Kidney glomerular epithelial cell (primary cell): ENCODE results near the gene PHIP.

ENCODE experiments used
- DNase-seq: peaks from one replicate; lab custom pipeline; 2025; lab: John Stamatoyannopoulos, UW

Gene PHIP

GRCh38 chr6:79070206-79070825, 7.7 kb downstream of the PHIP start:
- DNase-seq, result no peak

- no peak for DNase-seq
Observed at GRCh38 chr6:79066828-79067227, 11.2 kb downstream of the PHIP start.

DNA sequence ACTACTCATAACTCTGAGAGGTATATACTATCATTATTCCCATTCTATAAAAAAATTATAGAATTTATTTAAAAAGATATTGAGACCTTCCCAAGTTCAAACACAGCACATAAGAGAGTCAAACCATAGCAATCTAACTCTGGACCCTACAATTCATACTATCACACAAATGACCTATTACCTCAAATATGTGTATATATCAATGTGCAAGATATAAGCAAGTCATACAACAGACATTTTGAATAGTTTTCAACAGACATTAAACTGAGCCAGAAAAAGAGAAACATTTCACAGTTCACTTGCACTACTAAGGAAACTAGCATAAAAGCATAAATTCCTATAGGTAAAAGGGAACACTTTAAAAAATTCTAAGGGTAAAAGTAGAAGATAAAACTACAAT, 11.7 kb downstream of the PHIP start:
- DNase-seq, result no peak

DNA sequence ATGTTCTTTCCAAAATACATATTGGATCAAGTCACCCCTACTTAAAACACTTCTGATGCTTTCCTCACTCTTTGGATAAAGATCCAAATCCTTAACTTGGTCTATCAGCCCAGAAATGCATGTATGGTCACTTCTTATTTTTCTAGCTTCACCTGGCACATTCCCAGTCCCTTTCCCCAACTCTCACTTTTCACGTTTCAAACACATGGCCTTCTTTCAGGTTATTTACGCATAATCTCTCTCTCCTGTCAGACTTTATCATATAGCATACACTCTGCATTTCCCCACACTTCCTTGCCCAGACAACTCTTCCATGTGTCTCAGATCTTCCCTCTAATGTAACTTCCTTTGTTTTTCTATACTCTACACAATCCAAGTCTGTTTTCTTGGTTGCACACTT, 12.8 kb downstream of the PHIP start:
- no peak for DNase-seq

DNA sequence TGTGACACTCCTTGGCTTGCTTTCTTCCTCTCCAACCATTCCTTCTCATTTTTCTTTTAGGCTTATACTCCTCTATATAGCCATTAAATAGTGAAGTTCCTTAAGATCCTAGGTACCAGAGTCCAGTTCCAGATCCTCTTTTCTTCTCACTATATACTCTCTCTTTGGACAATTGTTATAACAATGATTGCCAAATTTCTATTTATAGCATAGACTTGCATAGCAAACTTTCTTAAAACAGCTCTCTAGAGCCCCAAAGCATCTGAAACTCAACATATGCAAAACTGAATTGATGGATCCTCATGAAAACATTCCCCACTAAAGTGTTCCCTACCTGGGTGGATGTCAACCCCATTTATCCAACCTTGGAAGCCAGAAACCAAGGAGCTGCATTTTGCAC, 13.4 kb downstream of the PHIP start:
- DNase-seq, result no peak

- DNase-seq, result no peak
Observed at GRCh38 chr6:79062708-79063107, 15.3 kb downstream of the PHIP start.

- no peak for DNase-seq
Observed at GRCh38 chr6:79057746-79058145, 20.3 kb downstream of the PHIP start.

GRCh38 chr6:79056226-79056625, 21.8 kb downstream of the PHIP start:
- no peak for DNase-seq

DNA sequence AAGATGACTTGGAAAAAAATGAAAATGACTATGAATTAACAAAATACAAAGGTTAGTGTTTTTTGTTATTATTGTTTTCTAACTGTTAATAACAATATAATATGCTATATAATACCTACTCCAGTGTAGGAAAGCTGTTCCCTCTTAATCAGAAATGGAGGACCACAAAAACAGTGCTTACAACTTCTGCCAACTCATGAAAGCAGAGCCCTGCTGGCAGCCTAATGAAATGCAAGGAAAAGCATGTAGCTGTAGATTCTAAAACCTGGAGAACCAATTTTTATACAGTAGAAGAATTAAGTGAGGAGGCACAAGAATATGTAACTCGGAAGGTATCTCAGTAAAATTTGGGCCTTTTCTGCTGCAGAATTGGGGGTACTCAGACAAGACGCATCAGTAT, 29.4 kb downstream of the PHIP start:
- DNase-seq, result peak; percentile 23

DNA sequence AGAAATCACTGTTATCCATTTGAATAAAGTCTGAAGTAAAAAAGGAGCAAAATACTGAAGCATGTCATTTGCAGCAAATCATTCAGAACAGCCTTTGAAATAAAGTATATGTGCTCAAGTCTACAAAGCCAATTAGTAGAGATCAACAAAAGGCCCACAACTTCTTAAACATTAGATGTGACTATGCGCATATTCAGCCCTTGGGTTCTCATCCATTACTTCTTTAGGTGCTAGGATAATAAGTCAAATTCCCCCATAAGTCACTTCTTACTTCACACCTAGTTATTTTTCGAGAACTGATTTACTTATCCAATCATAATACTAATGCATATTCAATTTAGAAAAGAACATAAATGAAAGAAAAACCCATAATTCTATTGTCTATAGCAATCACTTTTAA, 31.0 kb downstream of the PHIP start:
- no peak for DNase-seq

DNA sequence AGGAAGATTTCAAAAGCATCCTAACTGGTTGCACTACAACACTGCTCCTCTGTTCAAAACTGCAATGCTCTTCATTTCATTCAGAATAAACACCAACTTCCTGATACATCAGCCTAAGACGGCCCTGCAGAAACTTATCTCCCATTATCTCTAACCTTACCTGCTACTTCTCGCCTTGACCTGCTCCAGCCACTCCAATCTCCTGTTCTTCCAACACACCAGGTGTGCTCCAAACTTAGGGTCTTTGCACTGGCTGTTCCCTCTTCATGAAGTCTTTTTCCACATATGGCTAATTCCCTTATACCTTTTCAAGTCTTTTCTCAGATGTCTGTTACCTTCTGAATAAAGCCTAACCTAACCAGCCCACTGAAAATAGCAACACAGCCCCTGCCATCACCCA, 32.1 kb downstream of the PHIP start:
- DNase-seq, result no peak

DNA sequence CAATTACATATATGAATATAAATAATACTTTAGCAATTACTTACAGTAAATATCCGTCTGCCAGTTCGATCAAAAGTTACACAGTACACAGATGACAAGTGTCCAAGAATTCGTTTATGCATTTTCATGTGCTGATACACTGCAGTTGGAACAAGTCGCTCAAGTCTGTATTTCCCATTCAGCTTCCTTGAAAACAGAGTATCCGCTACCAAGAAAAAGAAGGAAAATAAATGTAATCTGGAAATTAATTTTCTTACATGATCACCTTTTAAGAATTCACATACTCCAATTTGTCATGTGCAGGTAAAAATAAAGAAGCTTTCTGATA, 35.3 kb downstream of the PHIP start:
- DNase-seq, result no peak

GRCh38 chr6:79042088-79042798, 35.8 kb downstream of the PHIP start:
- DNase-seq, result no peak

- DNase-seq, result peak; percentile 3
Observed at GRCh38 chr6:79040083-79040482, 38.0 kb downstream of the PHIP start.

DNA sequence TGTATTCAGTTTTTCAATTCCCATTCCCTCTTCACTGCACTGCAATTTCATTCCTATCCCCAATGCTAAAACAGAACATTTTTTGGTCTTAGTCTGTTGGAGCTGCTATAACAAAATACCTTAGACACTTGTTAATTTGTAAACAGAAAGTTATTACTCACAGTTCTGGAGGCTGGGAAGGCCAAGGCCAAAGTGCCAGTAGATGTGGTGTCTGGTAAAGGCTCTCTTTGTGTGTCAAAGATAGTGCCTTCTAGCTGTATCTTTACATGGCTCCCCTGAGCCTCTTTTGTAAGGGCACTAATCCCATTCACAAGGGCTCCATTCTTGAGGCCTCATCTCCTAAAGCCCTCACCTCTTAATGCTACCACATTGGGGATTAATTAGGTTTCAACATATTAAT, 40.0 kb downstream of the PHIP start:
- DNase-seq, result no peak

- no peak for DNase-seq
Observed at GRCh38 chr6:79034865-79035264, 43.2 kb downstream of the PHIP start.

DNA sequence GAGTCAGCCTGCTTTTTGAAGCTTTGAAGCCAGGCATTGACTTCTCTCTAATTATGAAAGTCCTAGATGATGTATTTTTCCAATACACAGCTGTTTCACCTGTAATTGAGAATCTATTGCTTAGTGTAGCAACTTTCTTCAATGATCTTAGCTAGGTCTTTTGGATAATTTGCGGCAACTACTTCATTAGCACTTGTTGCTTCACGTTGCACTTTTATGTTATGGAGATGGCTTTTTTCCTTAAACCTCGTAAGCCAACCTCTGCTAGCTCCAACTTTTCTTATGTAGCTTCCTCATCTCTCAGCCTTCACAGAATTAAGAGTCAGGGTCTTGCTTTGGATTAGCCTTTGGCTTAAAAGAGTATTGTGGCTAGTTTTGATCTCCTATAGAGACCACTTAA, 44.8 kb downstream of the PHIP start:
- DNase-seq, result no peak

DNA sequence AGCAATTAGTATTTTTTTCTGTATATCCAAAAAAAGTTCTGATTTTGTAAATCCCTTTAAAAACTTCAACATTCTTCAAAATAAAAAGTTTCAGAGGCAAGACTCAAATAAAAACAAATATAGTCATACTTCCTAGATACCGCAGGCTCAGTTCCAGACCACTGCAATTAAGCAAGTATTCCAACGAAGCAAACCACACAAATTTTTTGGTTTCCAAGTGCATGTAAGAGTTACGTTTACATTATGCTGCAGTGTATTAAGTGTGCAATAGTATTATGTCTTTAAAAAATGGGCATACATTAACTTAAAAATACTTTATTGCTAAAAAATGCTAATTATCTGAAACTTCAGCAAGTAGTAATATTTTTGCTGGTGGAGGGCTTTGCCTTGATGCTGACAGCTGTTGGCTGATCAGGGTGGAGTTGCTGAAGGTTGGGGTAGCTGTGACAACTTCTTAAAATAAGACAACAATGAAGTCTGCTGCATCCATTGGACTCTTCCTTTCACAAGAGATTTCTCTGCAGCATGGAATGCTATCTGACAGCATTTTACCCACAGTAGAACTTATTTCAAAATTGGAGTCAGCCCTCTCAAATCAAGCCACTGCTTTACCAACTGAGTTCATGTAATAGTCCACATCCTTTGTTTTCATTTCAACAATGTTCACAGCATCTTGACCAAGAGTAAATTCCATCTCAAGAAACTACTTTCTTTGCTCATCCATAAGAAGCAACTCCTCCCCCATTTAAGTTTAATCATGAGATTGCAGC, 46.0 kb downstream of the PHIP start:
- peak; percentile 29 for DNase-seq

- no peak for DNase-seq
Observed at GRCh38 chr6:79030511-79030910, 47.5 kb downstream of the PHIP start.

GRCh38 chr6:79030023-79030422, 48.0 kb downstream of the PHIP start:
- no peak for DNase-seq

DNA sequence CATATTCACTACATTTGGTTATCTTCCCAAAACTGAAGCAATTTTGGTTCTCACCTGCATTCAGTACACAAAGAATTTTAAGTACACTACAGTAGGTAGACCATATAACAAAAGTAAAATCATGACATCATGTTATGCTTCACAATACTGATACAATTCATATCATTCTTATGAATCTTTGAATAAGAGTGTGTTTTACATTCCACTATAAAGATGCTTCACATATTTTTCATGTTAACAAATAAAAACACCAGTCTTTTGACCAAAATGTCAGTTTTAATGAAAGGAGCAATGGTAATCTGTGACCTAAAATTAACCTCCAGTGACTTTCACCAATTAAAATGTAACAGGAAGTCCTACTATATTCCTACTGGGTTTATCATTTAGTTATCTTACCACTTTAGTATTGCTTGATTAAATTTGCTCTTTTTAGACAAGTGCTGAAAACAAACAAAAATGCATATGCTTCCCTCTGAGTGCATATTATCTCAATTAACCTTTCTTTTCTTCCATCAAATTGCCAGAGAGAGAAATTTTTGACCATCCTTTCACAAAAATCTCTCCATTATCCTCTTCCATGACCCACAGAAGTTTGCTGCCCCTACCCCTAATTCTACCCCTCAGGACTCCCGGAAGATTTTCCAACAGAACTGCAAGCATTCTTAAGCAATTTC, 49.3 kb downstream of the PHIP start:
- no peak for DNase-seq

GRCh38 chr6:79011940-79012339, 66.1 kb downstream of the PHIP start:
- DNase-seq, result no peak

GRCh38 chr6:79010422-79010821, 67.6 kb downstream of the PHIP start:
- no peak for DNase-seq
